Measurements from ENCODE around the gene HNRNPA1L2.
"Not testable (repeated sequence)": the region's sequence is repeated elsewhere in the genome, so short reads cannot be mapped to it uniquely, and the experiment has no call there.

HNRNPA1L2 gene

DNA sequence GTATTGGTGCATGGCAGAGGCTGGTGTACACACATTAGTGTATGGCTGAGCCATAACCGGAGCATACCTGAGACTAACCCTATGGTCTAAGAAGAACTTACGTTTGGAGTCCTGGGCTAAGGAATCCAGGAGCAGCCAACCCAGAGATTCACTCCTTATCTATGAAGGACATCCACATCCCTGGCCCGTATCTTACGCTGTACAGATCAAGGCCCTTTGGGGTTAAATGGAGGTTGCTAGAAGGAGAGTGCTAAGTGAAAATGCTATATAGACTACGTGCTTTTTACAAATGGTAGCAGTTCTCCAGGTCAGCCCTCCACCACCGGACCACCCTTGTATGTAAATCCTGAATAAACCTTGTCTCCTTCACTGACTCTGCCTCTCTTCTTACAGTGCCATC is 8.5 kb downstream of the HNRNPA1L2 start:
- no peak for DNase-seq

GRCh38 chr13:52651897-52652195 is 9.6 kb downstream of the HNRNPA1L2 start:
- DNase-seq = no peak

DNA sequence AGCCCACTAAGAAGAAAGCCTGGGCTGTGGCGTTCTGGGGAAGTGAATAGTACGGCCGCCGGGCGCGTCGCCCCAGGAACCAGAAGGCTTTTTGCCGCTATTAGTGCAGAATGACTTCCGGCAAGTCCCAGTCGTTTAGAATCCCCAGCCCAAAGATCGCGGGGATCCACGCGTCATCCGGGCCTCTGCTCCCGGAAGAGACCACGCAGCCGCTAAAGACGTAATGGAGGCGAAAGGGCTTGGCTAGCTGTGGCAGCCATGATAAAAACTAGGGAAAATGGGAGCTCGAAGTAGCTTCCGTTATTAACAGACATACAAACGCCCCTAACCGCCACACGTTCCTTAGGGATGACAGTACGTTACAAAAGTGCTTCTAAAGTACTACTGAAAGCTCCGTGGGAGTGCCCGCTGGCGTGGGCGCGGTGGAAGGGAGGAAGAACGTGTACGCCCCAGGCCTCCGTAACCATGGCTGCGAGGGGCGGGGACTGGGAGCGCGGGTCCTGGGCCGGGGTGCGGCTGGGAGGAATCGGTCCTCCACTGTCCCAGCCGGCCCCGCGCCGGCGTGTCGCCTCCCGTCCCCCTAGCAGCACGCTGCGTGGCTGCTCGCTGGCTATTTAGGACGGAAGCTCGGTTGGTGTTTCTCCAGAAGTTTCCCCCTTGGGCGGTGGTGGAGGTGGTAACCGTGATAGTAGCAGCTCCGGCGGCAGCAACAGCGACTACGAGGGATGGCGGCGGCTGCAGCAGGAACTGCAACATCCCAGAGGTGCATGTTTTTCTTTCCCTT is 10.2 kb downstream of the HNRNPA1L2 start, which contains the start of gene SUGT1:
Gene SUGT1 (plus strand): TSS at position 641 of the 784 bp plus-strand sequence. CDS start 85 bp downstream, at position 726.
- DNase-seq = peak; percentile 96

GRCh38 chr13:52652980-52653303 is 10.7 kb downstream of the HNRNPA1L2 start:
- DNase-seq = no peak

GRCh38 chr13:52659340-52659739 is 17.1 kb downstream of the HNRNPA1L2 start:
- DNase-seq = no peak

DNA sequence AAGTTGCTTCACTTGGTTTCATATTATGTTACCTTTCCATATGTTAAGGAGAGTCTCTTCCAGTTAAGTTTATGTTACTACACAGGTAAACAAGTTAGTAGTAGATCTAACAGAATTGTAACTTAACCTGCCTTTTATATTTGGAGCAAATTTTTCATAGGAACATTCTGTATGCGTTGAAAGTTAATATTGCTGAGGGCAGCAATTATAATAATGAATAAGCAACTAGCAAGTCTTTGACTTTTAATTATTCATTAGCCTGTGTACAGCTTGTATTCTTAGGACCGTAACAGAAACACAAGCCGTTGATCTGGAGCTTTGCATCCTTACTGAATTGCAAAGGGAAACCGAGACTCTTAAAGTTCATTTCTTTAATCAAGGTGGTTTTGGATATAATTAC is 22.0 kb downstream of the HNRNPA1L2 start:
- no peak for DNase-seq

DNA sequence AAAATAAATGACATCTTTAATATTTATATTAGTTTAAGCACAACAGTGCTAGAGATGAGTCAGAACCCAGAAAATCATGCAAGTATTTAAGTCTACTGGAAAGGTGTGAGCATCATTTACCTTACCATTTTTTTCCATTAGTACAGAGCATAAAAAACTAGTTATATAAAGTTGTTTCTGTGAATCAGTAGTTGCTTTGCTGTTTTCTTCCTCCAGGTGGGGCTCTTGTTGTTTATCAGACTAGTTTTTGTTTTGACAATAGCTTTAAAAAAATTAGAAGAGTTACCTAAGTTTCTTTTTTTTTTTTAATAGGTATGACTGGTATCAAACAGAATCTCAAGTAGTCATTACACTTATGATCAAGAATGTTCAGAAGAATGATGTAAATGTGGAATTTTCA is 23.1 kb downstream of the HNRNPA1L2 start:
- peak; percentile 40 for DNase-seq

GRCh38 chr13:52669677-52670076 is 27.4 kb downstream of the HNRNPA1L2 start:
- DNase-seq = no peak

GRCh38 chr13:52670726-52671125 is 28.5 kb downstream of the HNRNPA1L2 start:
- no peak for DNase-seq

GRCh38 chr13:52673465-52673864 is 31.2 kb downstream of the HNRNPA1L2 start:
- DNase-seq = no peak

- no peak for DNase-seq
Measured at GRCh38 chr13:52677823-52678222, 35.6 kb downstream of the HNRNPA1L2 start.

GRCh38 chr13:52685806-52686205 is 43.6 kb downstream of the HNRNPA1L2 start:
- DNase-seq = not testable (repeated sequence)

GRCh38 chr13:52686376-52686775 is 44.1 kb downstream of the HNRNPA1L2 start:
- DNase-seq = no peak
